Uterus (tissue), 4 donors: ENCODE data around the gene MMP20. TPM values are rescaled to one million over a fixed set of nuclear protein-coding genes. Genes with fewer than 3 reads are reported as not detected.

Experiments
- DNase-seq, 2 donors: peaks; one replicate each; pipeline ENCODE4 v3.0.0-alpha.2; 2019 to 2020
- H3K27ac ChIP-seq, 2 donors: fragments of 200-600 bp; sonication (generic); 1 replicate in 1 of 2; 2 replicates in 1 of 2; pipeline ENCODE4 v1.5.1; 2016 to 2018
- H3K27me3 ChIP-seq, 2 donors: fragments of 200-600 bp; sonication (generic); one replicate each; pipeline ENCODE4 v1.5.1; 2018 to 2019; ENCODE audit warnings: control low read depth in 1 of 2
- H3K36me3 ChIP-seq, 2 donors: fragments of 200-600 bp; sonication (generic); one replicate each; pipeline ENCODE4 v1.5.1; 2019; ENCODE audit warnings: control low read depth in 1 of 2
- H3K4me1 ChIP-seq, 2 donors: fragments of 200-600 bp; sonication (generic); one replicate each; pipeline ENCODE4 v1.5.1; 2018 to 2019; ENCODE audit warnings: control low read depth in 1 of 2
- H3K4me3 ChIP-seq, 2 donors: fragments of 200-600 bp; sonication (generic); 1 replicate in 1 of 2; 2 replicates in 1 of 2; pipeline ENCODE4 v1.5.1; 2018 to 2019; ENCODE audit warnings: mild to moderate bottlenecking in 1 of 2
- H3K9me3 ChIP-seq, 2 donors: fragments of 200-600 bp; sonication (generic); one replicate each; pipeline ENCODE4 v1.5.1; 2019; ENCODE audit warnings: control low read depth in 1 of 2
- CTCF ChIP-seq, 4 experiments: fragments of 200-600 bp in 2 of 4; fragments of 450-650 bp in 2 of 4; sonication (generic) in 2 of 4; IDR thresholded peaks; one replicate each; pipeline ENCODE4 v1.5.1; 2016 to 2019; ENCODE audit warnings: antibody characterized with exemption in 4 of 4, mild to moderate bottlenecking in 2 of 4, moderate library complexity in 1 of 4
- POLR2A ChIP-seq, 2 donors: fragments of 450-650 bp; IDR thresholded peaks; one replicate each; pipeline ENCODE4 v1.6.1; 2016; ENCODE audit warnings: antibody characterized with exemption in 2 of 2, mild to moderate bottlenecking in 1 of 2, moderate library complexity in 1 of 2
- intact Hi-C: fragments of 100-400 bp; cut with DNase I; formaldehyde crosslinking; loops from one replicate; pipeline ENCODE4 v1.15.1; 2023; ENCODE audit warnings: low total_unique reads
- total RNA-seq, 4 donors: library from RNA; depleted of rRNA in 3 of 4; stranded (reverse); fragments of >200 nt in 3 of 4; gene quantifications; one replicate each; pipeline versions ENCODE4 v1.1.0 to v1.2.4, GENCODE V29; 2014 to 2023
- donor health status: DM: yes; HTN: yes; CAD: no.

MMP20 gene
- total RNA-seq, 4 donors from 2014 or later: not detected

DNA sequence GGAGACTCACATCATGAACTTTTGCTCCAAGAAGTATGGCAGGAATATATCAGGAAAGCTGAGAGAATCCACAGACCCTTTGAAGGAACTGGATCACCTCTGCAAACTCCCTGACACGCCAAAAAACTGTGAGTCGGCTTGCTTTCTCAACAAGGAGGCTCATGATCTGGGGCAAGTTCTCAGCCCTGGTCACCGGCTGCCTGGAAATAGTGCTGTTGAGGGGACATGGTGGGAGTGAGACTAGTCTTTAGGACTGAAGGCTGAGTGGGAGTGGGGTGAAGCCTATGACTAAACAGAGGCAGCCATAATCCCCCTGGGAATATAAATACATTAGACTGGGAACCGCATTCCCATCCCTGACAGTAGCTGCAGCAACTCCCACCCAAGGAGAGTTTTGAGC lies 86.2 kb downstream of the MMP20 start:
- H3K4me1 ChIP-seq: no peaks in the 10 kb centered on the region
- no peak for DNase-seq
- H3K36me3 ChIP-seq: no peaks in the 10 kb centered on the region
- intact Hi-C loops: no loop called here
- TF ChIP-seq POLR2A (IDR thresholded peaks at IDR 0.05): no peak
- TF ChIP-seq CTCF (IDR thresholded peaks at IDR 0.05): no peak
- no peaks in the 10 kb centered on the region for H3K9me3 ChIP-seq
- H3K27me3 ChIP-seq: no peaks in the 10 kb centered on the region
- H3K4me3 ChIP-seq: no peak overlapping the region
- H3K27ac ChIP-seq: no peak overlapping the region

GRCh38 chr11:102534261-102534872 lies 90.8 kb downstream of the MMP20 start:
- H3K36me3 ChIP-seq: no peaks in the 10 kb centered on the region
- H3K9me3 ChIP-seq: no peaks in the 10 kb centered on the region
- no peak overlapping the region for H3K4me3 ChIP-seq
- no peak for DNase-seq
- no peak overlapping the region for H3K27ac ChIP-seq
- no peaks in the 10 kb centered on the region for H3K4me1 ChIP-seq
- TF ChIP-seq CTCF (IDR thresholded peaks at IDR 0.05): peak in 1 of 4 experiments; percentile 6
- TF ChIP-seq POLR2A (IDR thresholded peaks at IDR 0.05): no peak
- intact Hi-C loops: no loop called here
- H3K27me3 ChIP-seq: no peaks in the 10 kb centered on the region

GRCh38 chr11:102530558-102530957 lies 94.6 kb downstream of the MMP20 start, which contains the start of gene MMP7:
Gene MMP7, minus strand, starts transcription at chr11:102530747. Its CDS starts 47 bp downstream, at chr11:102530700.
- Histone ChIP-seq H3K4me3 (no peak within 1 kb of the TSS), H3K36me3 (no peaks in the 10 kb centered on the region), H3K27me3 (no peaks in the 10 kb centered on the region), H3K27ac (no peak within 1 kb of the TSS), H3K4me1 (no peaks in the 10 kb centered on the region), H3K9me3 (no peaks in the 10 kb centered on the region)
- intact Hi-C loops: no loop called here
- DNase-seq: no peak
- TF ChIP-seq CTCF (IDR thresholded peaks at IDR 0.05): no peak
- no peak for TF ChIP-seq POLR2A (IDR thresholded peaks at IDR 0.05)

- Histone ChIP-seq H3K36me3 (no peaks in the 10 kb centered on the region), H3K27ac (no peak overlapping the region), H3K9me3 (no peaks in the 10 kb centered on the region), H3K27me3 (no peaks in the 10 kb centered on the region), H3K4me1 (no peaks in the 10 kb centered on the region), H3K4me3 (no peak overlapping the region)
- intact Hi-C loops: no loop called here
- no peak for DNase-seq
- TF ChIP-seq POLR2A (IDR thresholded peaks at IDR 0.05) (no peak), CTCF (IDR thresholded peaks at IDR 0.05) (no peak)
Measured at GRCh38 chr11:102528618-102529017, 96.5 kb downstream of the MMP20 start.

DNA sequence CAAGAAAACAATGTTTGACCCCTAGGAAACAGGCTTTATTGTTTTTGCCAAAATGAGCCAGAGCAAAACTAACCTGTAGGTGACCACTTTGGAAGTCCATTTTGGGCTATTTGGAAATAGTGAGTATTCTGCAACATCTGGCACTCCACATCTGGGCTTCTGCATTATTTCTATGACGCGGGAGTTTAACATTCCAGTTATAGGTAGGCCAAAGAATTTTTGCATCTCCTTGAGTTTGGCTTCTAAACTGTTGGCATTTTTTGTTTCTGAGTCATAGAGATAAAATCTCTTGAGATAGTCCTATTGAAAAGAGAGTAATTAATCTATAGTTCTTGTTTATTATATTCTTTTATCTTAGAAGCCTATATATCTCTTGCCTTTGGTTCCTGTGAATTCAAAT lies 97.4 kb downstream of the MMP20 start:
- no peaks in the 10 kb centered on the region for H3K36me3 ChIP-seq
- no peak overlapping the region for H3K27ac ChIP-seq
- no peaks in the 10 kb centered on the region for H3K4me1 ChIP-seq
- no peaks in the 10 kb centered on the region for H3K9me3 ChIP-seq
- TF ChIP-seq CTCF (IDR thresholded peaks at IDR 0.05): no peak
- TF ChIP-seq POLR2A (IDR thresholded peaks at IDR 0.05): no peak
- intact Hi-C loops: no loop called here
- DNase-seq: no peak
- H3K4me3 ChIP-seq: no peak overlapping the region
- H3K27me3 ChIP-seq: no peaks in the 10 kb centered on the region
